GM12878 (cell line): ENCODE results near the gene UBE2E2. TPM values are rescaled to one million over a fixed set of nuclear protein-coding genes. Genes with fewer than 3 reads are reported as not detected.

Experiments
- ATAC-seq: fragments of 200-7000 bp; cut with Tn5 transposase; 3 replicates; pipeline ENCODE4 v1.9.1; 2020; ENCODE audit warnings: mild to moderate bottlenecking, moderate library complexity
- BruUV-seq: library from RNA; stranded (reverse); fragments of 400-500 nt; replicated peaks from 2 replicates; lab custom pipeline; 2021; lab: Mats Ljungman, UMichigan
- CTCF ChIA-PET: fragments of 300-600 bp; sonication (Branson Sonifier 250); formaldehyde crosslinking; extraction: SDS; loops from one replicate; lab custom pipeline; 2021; ENCODE audit warnings: inconsistent platforms; lab: Yijun Ruan, JAX
- POLR2A ChIA-PET: fragments of 350-600 bp; formaldehyde crosslinking; extraction: SDS; loops from one replicate; lab custom pipeline; 2021; ENCODE audit warnings: inconsistent platforms; lab: Charles Lee
- RAD21 ChIA-PET: fragments of 300-600 bp; sonication (Branson Sonifier 250); formaldehyde crosslinking; loops from one replicate; lab custom pipeline; 2023; ENCODE audit warnings: antibody characterized with exemption; ENCODE audit not compliant: unreplicated experiment; lab: Charles Lee
- SMC1A ChIA-PET: fragments of 300-600 bp; sonication (Branson Sonifier 250); formaldehyde crosslinking; loops from one replicate; lab custom pipeline; 2023; ENCODE audit not compliant: unreplicated experiment, uncharacterized antibody; lab: Charles Lee
- DNase-seq: peaks from one replicate; pipeline ENCODE4 v3.0.0-alpha.2; 2011; ENCODE audit warnings: low read depth, low spot score
- FAIRE-seq: peaks from 3 replicates; lab custom pipeline; 2011; peaks lifted over from hg19 to GRCh38; lab: Jason Lieb, UNC
- H2AFZ ChIP-seq: 2 replicates; pipeline ENCODE4 v1.6.0; 2011; ENCODE audit warnings: low read depth, low read length, control low read depth; ENCODE audit not compliant: control insufficient read depth
- H3K27ac ChIP-seq: 2 replicates; pipeline ENCODE4 v1.5.1; 2011; ENCODE audit warnings: control low read depth; ENCODE audit not compliant: control insufficient read depth, insufficient read depth
- H3K27me3 ChIP-seq, 2 experiments: replicated peaks in 1 of 2; 2 replicates each; pipeline versions ENCODE4 v1.6.0 to v1.6.1; 2011; ENCODE audit warnings: low read length in 1 of 2; ENCODE audit not compliant: control insufficient read depth in 2 of 2, insufficient read depth in 2 of 2
- H3K36me3 ChIP-seq, 2 experiments: 2 replicates each; pipeline ENCODE4 v1.5.1; 2011; ENCODE audit warnings: low read length in 1 of 2; ENCODE audit not compliant: control insufficient read depth in 2 of 2, insufficient read depth in 2 of 2
- H3K4me1 ChIP-seq: 2 replicates; pipeline ENCODE4 v1.6.1; 2011; ENCODE audit warnings: mild to moderate bottlenecking, low read length, moderate library complexity, mixed read lengths; ENCODE audit not compliant: control insufficient read depth, insufficient read depth
- H3K4me2 ChIP-seq: 2 replicates; pipeline ENCODE4 v1.6.0; 2011; ENCODE audit warnings: control low read depth; ENCODE audit not compliant: control insufficient read depth, insufficient read depth
- H3K4me3 ChIP-seq: fragments of 200-600 bp; sonication (generic); 2 replicates; pipeline ENCODE4 v1.5.1; 2016
- H3K79me2 ChIP-seq: 2 replicates; pipeline ENCODE4 v1.6.0; 2011; ENCODE audit warnings: low read length; ENCODE audit not compliant: control insufficient read depth, insufficient read depth
- H3K9ac ChIP-seq: 2 replicates; pipeline ENCODE4 v1.8.0; 2011; ENCODE audit warnings: low read length, control low read depth, mixed read lengths; ENCODE audit not compliant: control insufficient read depth, insufficient read depth
- H3K9me3 ChIP-seq: replicated peaks from 3 replicates; pipeline ENCODE4 v1.5.1; 2011; ENCODE audit warnings: mild to moderate bottlenecking, low read length; ENCODE audit not compliant: control insufficient read depth, insufficient read depth
- H4K20me1 ChIP-seq: 2 replicates; pipeline ENCODE4 v1.6.0; 2011; ENCODE audit not compliant: control insufficient read depth, insufficient read depth
- BCL11A ChIP-seq: IDR thresholded peaks from 2 replicates; pipeline ENCODE4 v1.6.1; 2011; ENCODE audit warnings: low read depth, low read length
- CTCF ChIP-seq, 3 experiments: IDR thresholded peaks in 2 of 3; conservative IDR thresholded peaks in 1 of 3; 2 replicates each; pipeline ENCODE4 v1.5.1; 2011; ENCODE audit warnings: low read depth in 3 of 3, low read length in 3 of 3, mild to moderate bottlenecking in 3 of 3, control low read depth in 2 of 3, moderate library complexity in 2 of 3, inconsistent platforms in 1 of 3, mixed read lengths in 1 of 3; ENCODE audit not compliant: control insufficient read depth in 2 of 3, insufficient read depth in 1 of 3; ENCODE audit errors: extremely low read depth in 1 of 3
- GABPA ChIP-seq: IDR thresholded peaks from 2 replicates; pipeline ENCODE4 v1.6.1; 2014; ENCODE audit warnings: antibody characterized with exemption, low read depth, mild to moderate bottlenecking, inconsistent platforms
- NKRF ChIP-seq: fragments of 450-650 bp; conservative IDR thresholded peaks from 2 replicates; pipeline ENCODE4 v1.6.1; 2017; ENCODE audit warnings: mild to moderate bottlenecking, moderate library complexity
- WGBS: methylation state at CpG from one replicate; pipeline ENCODE4 v1.1.6; 2016; ENCODE audit warnings: low lambda C conversion rate; ENCODE audit not compliant: insufficient replicate concordance, insufficient coverage; ENCODE audit errors: missing lambda C conversion rate; 5-methylcytosine and 5-hydroxymethylcytosine counted together
- in situ Hi-C: fragments of 300-500 bp; cut with MboI; formaldehyde crosslinking; loops from 9 replicates; pipeline ENCODE4 v1.14.3; 2018; ENCODE audit warnings: mixed read lengths
- intact Hi-C: fragments of 100-400 bp; cut with micrococcal nuclease; formaldehyde crosslinking; loops from one replicate; pipeline ENCODE4 v1.14.2; 2022; ENCODE audit not compliant: unreplicated experiment
- polyA plus RNA-seq, 11 experiments: library from polyadenylated mRNA; depleted of rRNA in 4 of 11; unstranded in 6 of 11; stranded (reverse) in 5 of 11; fragments of >200 nt; fragmentation: Nextera tagmentation in 4 of 11; fragmentation: Illumina TruSeq in 1 of 11; extraction: Ambion mirVana in 4 of 11; extraction: Trizol in 1 of 11; gene quantifications; 1 replicate in 1 of 11; 2 replicates in 10 of 11; pipeline versions ENCODE4 v1.2.1 to v1.2.3, GENCODE V29; 2011 to 2016; ENCODE audit warnings: inconsistent platforms in 2 of 11, missing spikeins in 2 of 11, low read depth in 1 of 11
- total RNA-seq, 4 experiments: library from RNA; depleted of rRNA in 3 of 4; stranded (reverse); fragments of >200 nt in 3 of 4; fragmentation: Illumina TruSeq in 1 of 4; extraction: Trizol in 1 of 4; gene quantifications; 2 replicates each; pipeline versions ENCODE4 v1.2.1 to v1.2.3, GENCODE V29; 2013 to 2021

UBE2E2 gene
- total and polyA plus RNA-seq, 10 of the 15 experiments (the other 5 are each of a cell fraction or from before 2014, with no cell fraction given): 8.7 to 71.0 (median 36.4) TPM

- H2AFZ ChIP-seq: no peak overlapping the region
- FAIRE-seq: no peak
- BruUV-seq: no TSS peak
- no peak overlapping the region for H3K27ac ChIP-seq
- DNase-seq: no peak
- H3K79me2 ChIP-seq: peaks cover 3% of the 10 kb centered on the region
- ChIA-PET CTCF (interaction anchor here (0.5 to 1.8 kb wide), 4 partner anchors 10 to 74 kb away, joined by 3 to 7 read pairs (median 4); no protein-coding TSS in a partner anchor), POLR2A (interaction anchor here (1.0 kb wide), 1 partner anchor 8 kb away, joined by 3 read pairs; no protein-coding TSS in a partner anchor), RAD21 (interaction anchor here (1.2 kb wide), 2 partner anchors 11 to 111 kb away, joined by 3 to 6 read pairs; no protein-coding TSS in a partner anchor), SMC1A (interaction anchor here (0.7 to 1.7 kb wide), 10 partner anchors 8 to 432 kb away, joined by 3 to 5 read pairs (median 3); no protein-coding TSS in a partner anchor)
- no peak for ATAC-seq
- WGBS: 93% methylated on average over 1 of the region's 1 CpG
- H3K9me3 ChIP-seq: no peaks in the 10 kb centered on the region; the same call in 2 of the 3 replicates
- intact Hi-C loops: no loop called here
- H3K27me3 ChIP-seq: no peaks in the 10 kb centered on the region
- TF ChIP-seq BCL11A: no peak
- no peak for TF ChIP-seq CTCF (IDR thresholded peaks at IDR 0.05 in 2 of 3, conservative IDR thresholded peaks at IDR 0.05 in 1 of 3; ENCODE audit: control insufficient read depth in 2 of 3, extremely low read depth in 1 of 3, insufficient read depth in 1 of 3, low read depth in 3 of 3, low read length in 3 of 3)
- TF ChIP-seq GABPA: no peak
- no peak for TF ChIP-seq NKRF
- H4K20me1 ChIP-seq: no peaks in the 10 kb centered on the region
- in situ Hi-C loops: no loop called here
- H3K36me3 ChIP-seq: no peaks in the 10 kb centered on the region
- H3K4me3 ChIP-seq: no peak overlapping the region
- no peak overlapping the region for H3K4me2 ChIP-seq
- peaks cover 4% of the 10 kb centered on the region for H3K4me1 ChIP-seq
- no peak overlapping the region for H3K9ac ChIP-seq
Measured at GRCh38 chr3:23330568-23330967, 127.4 kb downstream of the UBE2E2 start.
